Limb (tissue), 2 donors: ENCODE data around the gene MYH9.

Source experiments
- DNase-seq, 2 donors: peaks; one replicate each; pipeline ENCODE4 v3.0.0-alpha.2; 2016; ENCODE audit errors: extremely low spot score in 2 of 2

MYH9 gene

DNA sequence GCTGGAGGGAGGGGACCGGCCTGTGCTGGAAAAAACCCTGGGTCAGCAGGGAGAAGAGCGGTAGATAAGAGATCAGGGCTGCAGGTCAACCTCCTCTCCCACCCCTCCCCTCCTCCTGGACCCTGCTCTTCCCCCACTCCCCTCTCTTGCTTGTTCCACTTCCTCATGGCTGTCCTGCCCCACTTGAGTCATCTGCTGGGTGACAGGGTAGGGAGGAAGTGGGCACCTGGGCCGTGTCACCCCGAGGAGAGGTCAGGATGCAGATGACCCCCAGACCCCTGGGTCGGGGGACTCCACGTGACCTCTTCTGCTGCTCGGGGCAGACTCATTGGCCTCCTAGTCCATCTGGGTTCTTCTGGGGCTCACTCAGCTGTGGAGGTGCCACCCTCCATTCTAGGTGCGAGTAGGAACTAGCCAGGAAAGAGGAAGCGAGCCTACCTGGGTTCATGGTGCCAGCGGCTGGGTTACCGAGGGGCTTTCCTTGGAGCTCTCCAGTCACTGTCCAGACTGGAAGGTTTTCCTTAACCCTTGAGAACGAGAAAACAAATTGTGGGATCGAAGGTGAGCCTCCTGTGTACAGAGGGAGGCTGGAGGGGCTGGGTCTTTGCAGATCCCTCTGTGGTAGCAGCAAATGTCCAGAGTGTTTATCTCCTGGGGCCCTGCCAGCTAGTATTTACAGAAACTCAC lies 154.9 kb downstream of the MYH9 start:
- no peak for DNase-seq
